EL (cell line): Measurements from ENCODE around the gene IGSF9B.

ENCODE experiments used
- DNase-seq: peaks from one replicate; pipeline ENCODE4 v3.0.0-alpha.2; 2016

The IGSF9B gene

GRCh38 chr11:133897331-133897650 lies 59.5 kb downstream of the IGSF9B start:
- DNase-seq: no peak

GRCh38 chr11:133896642-133897330 lies 60.0 kb downstream of the IGSF9B start:
- no peak for DNase-seq

- no peak for DNase-seq
Measured at GRCh38 chr11:133896028-133896427, 60.7 kb downstream of the IGSF9B start.

GRCh38 chr11:133895551-133895950 lies 61.2 kb downstream of the IGSF9B start:
- DNase-seq: no peak

GRCh38 chr11:133895061-133895479 lies 61.7 kb downstream of the IGSF9B start:
- no peak for DNase-seq

GRCh38 chr11:133893381-133893780 lies 63.4 kb downstream of the IGSF9B start:
- DNase-seq: no peak

GRCh38 chr11:133892584-133893380 lies 64.0 kb downstream of the IGSF9B start:
- DNase-seq: no peak

- no peak for DNase-seq
Measured at GRCh38 chr11:133892126-133892525, 64.6 kb downstream of the IGSF9B start.

- no peak for DNase-seq
Measured at GRCh38 chr11:133889893-133890292, 66.9 kb downstream of the IGSF9B start.

GRCh38 chr11:133889188-133889587 lies 67.6 kb downstream of the IGSF9B start:
- no peak for DNase-seq

- DNase-seq: no peak
Measured at GRCh38 chr11:133887692-133888332, 69.0 kb downstream of the IGSF9B start.

GRCh38 chr11:133886029-133886428 lies 70.7 kb downstream of the IGSF9B start:
- DNase-seq: no peak

- no peak for DNase-seq
Measured at GRCh38 chr11:133872160-133872559, 84.6 kb downstream of the IGSF9B start.

- DNase-seq: no peak
Measured at GRCh38 chr11:133867456-133867855, 89.3 kb downstream of the IGSF9B start.

GRCh38 chr11:133865466-133865865 lies 91.3 kb downstream of the IGSF9B start:
- DNase-seq: no peak

- no peak for DNase-seq
Measured at GRCh38 chr11:133864756-133865155, 92.0 kb downstream of the IGSF9B start.

GRCh38 chr11:133860151-133860550 lies 96.6 kb downstream of the IGSF9B start:
- DNase-seq: no peak
